Measurements from ENCODE around the gene STN1.

The STN1 gene

GRCh38 chr10:103951942-103952341 is 34.0 kb upstream of the STN1 start:
- TF ChIP-seq CTCF (IDR thresholded peaks at IDR 0.05), result no peak
- DNase-seq (ENCODE audit: low spot score), result no peak
- Histone ChIP-seq H3K4me3 (no peak overlapping the region), H3K27ac (no peak overlapping the region)

- Histone ChIP-seq H3K4me3 (no peak overlapping the region), H3K27ac (no peak overlapping the region)
- no peak for DNase-seq (ENCODE audit: low spot score)
- no peak for TF ChIP-seq CTCF (IDR thresholded peaks at IDR 0.05)
Observed at GRCh38 chr10:103951183-103951582, 33.2 kb upstream of the STN1 start.

- no peak for DNase-seq (ENCODE audit: low spot score)
- Histone ChIP-seq H3K27ac (no peak overlapping the region), H3K4me3 (no peak overlapping the region)
- no peak for TF ChIP-seq CTCF (IDR thresholded peaks at IDR 0.05)
Observed at GRCh38 chr10:103949728-103950127, 31.7 kb upstream of the STN1 start.

- DNase-seq (ENCODE audit: low spot score), result no peak
- no peak for TF ChIP-seq CTCF (IDR thresholded peaks at IDR 0.05)
- Histone ChIP-seq H3K27ac (no peak overlapping the region), H3K4me3 (no peak overlapping the region)
Observed at GRCh38 chr10:103947799-103948516, 30.0 kb upstream of the STN1 start.

- Histone ChIP-seq H3K4me3 (no peak overlapping the region), H3K27ac (no peak overlapping the region)
- no peak for TF ChIP-seq CTCF (IDR thresholded peaks at IDR 0.05)
- DNase-seq (ENCODE audit: low spot score), result no peak
Observed at GRCh38 chr10:103942866-103943265, 24.9 kb upstream of the STN1 start.

GRCh38 chr10:103941801-103942200 is 23.8 kb upstream of the STN1 start:
- Histone ChIP-seq H3K27ac (no peak overlapping the region), H3K4me3 (no peak overlapping the region)
- no peak for TF ChIP-seq CTCF (IDR thresholded peaks at IDR 0.05)
- DNase-seq (ENCODE audit: low spot score), result no peak

- DNase-seq (ENCODE audit: low spot score), result no peak
- TF ChIP-seq CTCF (IDR thresholded peaks at IDR 0.05), result no peak
- no peak overlapping the region for H3K4me3 ChIP-seq
- no peak overlapping the region for H3K27ac ChIP-seq
Observed at GRCh38 chr10:103939522-103939921, 21.5 kb upstream of the STN1 start.
